ENCODE data around the gene ZC3H13. TPM values are rescaled to one million over a fixed set of nuclear protein-coding genes. Genes with fewer than 3 reads are reported as not detected.

ZC3H13 gene
- total RNA-seq, 1 experiment from 2014 or later = 378 TPM

GRCh38 chr13:45954836-45955800 is 97.4 kb downstream of the ZC3H13 start:
- BruUV-seq (replicated peaks) = no TSS peak
- peaks cover 55% of the 10 kb centered on the region for H3K36me3 ChIP-seq (ENCODE audit: insufficient read depth, low read length, poor library complexity, severe bottlenecking)
- no peak for TF ChIP-seq CTCF (conservative IDR thresholded peaks at IDR 0.05; ENCODE audit: low read depth, low read length)
- TF ChIP-seq EZH2 (IDR thresholded peaks at IDR 0.05; ENCODE audit: borderline replicate concordance, low read depth, low read length, poor library complexity, severe bottlenecking) = no peak
- ChIA-PET CTCF (no interaction called here), POLR2A (ENCODE audit: low non-redundant PET) (no interaction called here)
- peaks cover 29% of the 10 kb centered on the region for H3K4me1 ChIP-seq (ENCODE audit: insufficient read depth, low read length, poor library complexity, severe bottlenecking)
- H3K27ac ChIP-seq (ENCODE audit: low read depth, low read length, poor library complexity, severe bottlenecking) = peak overlapping the region; percentile 31
- H3K9me3 ChIP-seq (ENCODE audit: low read depth, low read length, poor library complexity, severe bottlenecking) = no peaks in the 10 kb centered on the region
- peak; percentile 29 for DNase-seq (ENCODE audit: low spot score)
- no peaks in the 10 kb centered on the region for H3K27me3 ChIP-seq (replicated peaks; ENCODE audit: insufficient read depth, low read depth, low read length, poor library complexity)
- intact Hi-C loops (cut with micrococcal nuclease; ENCODE audit: unreplicated experiment) = no loop called here
- no peak overlapping the region for H3K4me3 ChIP-seq (ENCODE audit: low read depth, low read length, poor library complexity, severe bottlenecking)

DNA sequence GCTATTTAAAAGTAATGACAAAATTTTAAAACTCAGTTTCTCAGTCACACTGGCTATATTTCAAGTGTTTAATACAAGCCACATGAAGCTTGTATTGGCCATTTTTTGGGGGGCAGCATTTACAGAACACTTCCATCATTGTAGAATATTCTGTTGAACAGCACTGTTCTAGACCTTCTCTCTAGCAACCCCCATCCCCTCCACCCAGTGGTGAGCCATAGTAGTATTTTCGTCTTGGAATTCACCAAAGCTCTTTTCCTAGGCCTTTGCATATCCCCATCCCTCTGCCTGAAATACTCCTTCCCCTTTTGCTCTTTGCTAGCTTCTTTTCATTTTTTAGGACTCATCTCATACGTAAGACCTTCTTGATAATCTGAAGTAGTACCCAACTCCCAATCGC is 99.5 kb downstream of the ZC3H13 start:
- no peak overlapping the region for H3K27ac ChIP-seq (ENCODE audit: low read depth, low read length, poor library complexity, severe bottlenecking)
- TF ChIP-seq CTCF (conservative IDR thresholded peaks at IDR 0.05; ENCODE audit: low read depth, low read length) (no peak), EZH2 (IDR thresholded peaks at IDR 0.05; ENCODE audit: borderline replicate concordance, low read depth, low read length, poor library complexity, severe bottlenecking) (no peak)
- H3K9me3 ChIP-seq (ENCODE audit: low read depth, low read length, poor library complexity, severe bottlenecking) = no peaks in the 10 kb centered on the region
- DNase-seq (ENCODE audit: low spot score) = no peak
- no TSS peak for BruUV-seq (replicated peaks)
- ChIA-PET CTCF (no interaction called here), POLR2A (ENCODE audit: low non-redundant PET) (interaction anchor here (0.5 kb wide), 1 partner anchor 45 kb away, joined by 4 read pairs; no protein-coding TSS in a partner anchor)
- intact Hi-C loops (cut with micrococcal nuclease; ENCODE audit: unreplicated experiment) = no loop called here
- H3K36me3 ChIP-seq (ENCODE audit: insufficient read depth, low read length, poor library complexity, severe bottlenecking) = peaks cover 38% of the 10 kb centered on the region
- H3K27me3 ChIP-seq (replicated peaks; ENCODE audit: insufficient read depth, low read depth, low read length, poor library complexity) = no peaks in the 10 kb centered on the region
- H3K4me1 ChIP-seq (ENCODE audit: insufficient read depth, low read length, poor library complexity, severe bottlenecking) = peaks cover 29% of the 10 kb centered on the region
- no peak overlapping the region for H3K4me3 ChIP-seq (ENCODE audit: low read depth, low read length, poor library complexity, severe bottlenecking)

DNA sequence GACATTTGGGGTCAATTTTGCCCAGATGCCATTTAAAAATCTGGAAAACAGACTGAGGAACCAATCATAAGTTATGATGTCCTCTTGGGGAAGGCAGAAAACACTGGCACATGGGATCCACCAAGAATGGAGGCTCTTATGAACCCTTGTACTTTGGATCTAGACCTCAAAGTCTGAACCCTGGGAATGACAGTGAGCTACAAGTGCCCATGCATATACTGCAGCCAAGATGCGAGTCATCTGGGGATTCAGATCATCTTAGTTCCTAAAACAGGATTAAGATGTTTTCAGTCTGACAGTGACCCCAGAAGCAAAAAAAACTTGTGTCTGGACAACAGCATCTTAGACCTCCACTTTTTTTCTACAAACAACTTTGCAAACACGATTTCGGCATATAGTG is 100.8 kb downstream of the ZC3H13 start:
- H3K36me3 ChIP-seq (ENCODE audit: insufficient read depth, low read length, poor library complexity, severe bottlenecking) = peaks cover 25% of the 10 kb centered on the region
- DNase-seq (ENCODE audit: low spot score) = no peak

More for the DNA sequence above, 100.8 kb downstream of the ZC3H13 start:
- BruUV-seq (replicated peaks) = no TSS peak
- intact Hi-C loops (cut with micrococcal nuclease; ENCODE audit: unreplicated experiment) = no loop called here
- Histone ChIP-seq H3K27me3 (replicated peaks; ENCODE audit: insufficient read depth, low read depth, low read length, poor library complexity) (no peaks in the 10 kb centered on the region), H3K27ac (ENCODE audit: low read depth, low read length, poor library complexity, severe bottlenecking) (peak overlapping the region; percentile 40), H3K4me1 (ENCODE audit: insufficient read depth, low read length, poor library complexity, severe bottlenecking) (peaks cover 29% of the 10 kb centered on the region), H3K4me3 (ENCODE audit: low read depth, low read length, poor library complexity, severe bottlenecking) (no peak overlapping the region), H3K9me3 (ENCODE audit: low read depth, low read length, poor library complexity, severe bottlenecking) (no peaks in the 10 kb centered on the region)
- ChIA-PET POLR2A (ENCODE audit: low non-redundant PET) (no interaction called here), CTCF (no interaction called here)
- TF ChIP-seq EZH2 (IDR thresholded peaks at IDR 0.05; ENCODE audit: borderline replicate concordance, low read depth, low read length, poor library complexity, severe bottlenecking) (no peak), CTCF (conservative IDR thresholded peaks at IDR 0.05; ENCODE audit: low read depth, low read length) (no peak)

Data from A673 (cell line).